Adrenal gland (tissue), 12 donors: Measurements from ENCODE around the gene RPS6KA2. TPM values are rescaled to one million over a fixed set of nuclear protein-coding genes. Genes with fewer than 3 reads are reported as not detected.

Experiments
- DNase-seq, 7 donors: peaks; one replicate each; pipeline ENCODE4 v3.0.0-alpha.2; 2019 to 2020
- H3K27ac ChIP-seq, 5 donors: fragments of 200-600 bp; sonication (generic) in 4 of 5; 1 replicate in 3 of 5; 2 replicates in 2 of 5; pipeline versions ENCODE4 v1.5.1 to v1.8.0; 2016 to 2020; ENCODE audit warnings: mild to moderate bottlenecking in 1 of 5
- H3K27me3 ChIP-seq: fragments of 200-600 bp; 2 replicates; pipeline ENCODE4 v1.8.0; 2021
- H3K36me3 ChIP-seq, 2 donors: fragments of 200-600 bp; replicated peaks in 1 of 2; 1 replicate in 1 of 2; 2 replicates in 1 of 2; pipeline versions ENCODE4 v1.5.1 to v1.8.0; 2018 to 2022
- H3K4me1 ChIP-seq, 2 donors: fragments of 200-600 bp; replicated peaks in 1 of 2; 1 replicate in 1 of 2; 2 replicates in 1 of 2; pipeline versions ENCODE4 v1.5.1 to v1.8.0; 2018 to 2021
- H3K4me3 ChIP-seq, 4 donors: fragments of 200-600 bp; sonication (generic) in 3 of 4; one replicate each; pipeline ENCODE4 v1.5.1; 2016 to 2018
- H3K9me3 ChIP-seq, 3 donors: fragments of 200-600 bp; sonication (generic) in 1 of 3; replicated peaks in 1 of 3; 1 replicate in 2 of 3; 2 replicates in 1 of 3; pipeline versions ENCODE4 v1.5.1 to v1.8.0; 2016 to 2021
- CTCF ChIP-seq, 6 experiments: fragments of 450-650 bp in 4 of 6; fragments of 200-600 bp in 2 of 6; sonication (generic) in 1 of 6; IDR thresholded peaks; 1 replicate in 5 of 6; 2 replicates in 1 of 6; pipeline versions ENCODE4 v1.5.1 to v1.8.0; 2016 to 2021; ENCODE audit warnings: antibody characterized with exemption in 6 of 6, mild to moderate bottlenecking in 2 of 6, moderate library complexity in 1 of 6
- POLR2A ChIP-seq, 2 donors: fragments of 450-650 bp; IDR thresholded peaks; one replicate each; pipeline ENCODE4 v1.6.1; 2017; ENCODE audit warnings: antibody characterized with exemption in 2 of 2, mild to moderate bottlenecking in 2 of 2, moderate library complexity in 1 of 2
- WGBS, 4 donors: extraction: QIAGEN DNeasy Blood & Tissue Kit in 2 of 4; methylation state at CpG; one replicate each; pipeline versions ENCODE4 v1.1.5 to v1.1.7; 2013 to 2017; 5-methylcytosine and 5-hydroxymethylcytosine counted together
- intact Hi-C, 2 donors: fragments of 100-400 bp; cut with DNase I; formaldehyde crosslinking; loops; one replicate each; pipeline versions ENCODE4 v1.14.1 to v1.15.0; 2022 to 2023
- polyA plus RNA-seq, 3 donors: library from polyadenylated mRNA; stranded (reverse); fragments of 200-250 nt in 2 of 3; fragments of 350-450 nt in 1 of 3; fragmentation: Illumina TruSeq in 1 of 3; extraction: RNeasy Lipid Tissue Mini Kit (QIAGEN cat#74804) in 1 of 3; gene quantifications; one replicate each; pipeline ENCODE4 v1.2.3, GENCODE V29; 2013 to 2014
- total RNA-seq, 9 donors: library from RNA; depleted of rRNA in 4 of 9; stranded (reverse); fragments of >200 nt in 4 of 9; fragments of 120-200 nt in 1 of 9; fragmentation: NEBNext Ultra II Directional in 1 of 9; extraction: Animal tissue kit (Norgen Biotek cat#: 25700) in 1 of 9; gene quantifications; one replicate each; pipeline versions ENCODE4 v1.1.0 to v1.2.4, GENCODE V29; 2013 to 2023
- donor health status: healthy with polysubstance abuse.
- donor health status: Bipolar disorder and iron deficiency.
- donor health status: DM: yes; HTN: yes; CAD: no.
- donor health status: DM: no; HTN: no; CAD: no.
- donor health status: DM: no; HTN: no; CAD: no.
- donor health status: DM: yes; HTN: yes; CAD: no.

The RPS6KA2 gene
- total and polyA plus RNA-seq, 12 donors, result 7.0 to 40.4 (median 26.2) TPM

DNA sequence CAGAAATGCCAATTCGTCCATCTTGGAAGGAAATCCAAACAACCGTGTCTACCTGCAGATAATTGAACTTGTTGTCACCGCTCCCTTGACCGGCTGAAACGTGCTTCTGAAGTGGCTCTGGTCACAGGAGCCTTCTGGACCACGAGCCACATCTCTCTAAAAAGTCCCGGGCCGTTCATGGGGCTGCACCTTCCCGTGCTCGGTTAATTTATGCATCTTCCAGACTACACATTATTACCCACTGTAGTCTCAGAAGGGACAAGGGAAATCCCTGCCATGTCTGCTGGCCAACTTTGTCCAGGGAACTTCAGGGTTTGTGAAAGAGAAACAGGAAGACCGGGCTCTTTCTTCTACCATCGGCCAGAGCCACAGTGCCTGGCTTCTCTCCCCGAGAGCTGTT, 180.9 kb downstream of the RPS6KA2 start:
- no peak overlapping the region for H3K4me3 ChIP-seq
- no peaks in the 10 kb centered on the region for H3K27me3 ChIP-seq
- 84 to 88% (median 86%) methylated on average over 13 of the region's 13 CpGs for WGBS, 4 donors
- H3K27ac ChIP-seq, result no peak overlapping the region
- no peaks in the 10 kb centered on the region for H3K36me3 ChIP-seq
- no peaks in the 10 kb centered on the region for H3K4me1 ChIP-seq
- TF ChIP-seq POLR2A (IDR thresholded peaks at IDR 0.05) (no peak), CTCF (IDR thresholded peaks at IDR 0.05) (no peak)
- DNase-seq, result no peak
- H3K9me3 ChIP-seq, result no peaks in the 10 kb centered on the region
- intact Hi-C loops, result no loop called here

- Histone ChIP-seq H3K27ac (no peak overlapping the region), H3K27me3 (no peaks in the 10 kb centered on the region), H3K9me3 (no peaks in the 10 kb centered on the region), H3K4me3 (no peak overlapping the region), H3K4me1 (no peaks in the 10 kb centered on the region), H3K36me3 (no peaks in the 10 kb centered on the region)
- no peak for TF ChIP-seq CTCF (IDR thresholded peaks at IDR 0.05)
- no peak for DNase-seq
- intact Hi-C loops, result no loop called here
- whole genome bisulfite sequencing, 4 donors, result 92 to 94% (median 93%) methylated on average over 15 of the region's 15 CpGs
Observed at GRCh38 chr6:166444446-166444845, 182.6 kb downstream of the RPS6KA2 start.

DNA sequence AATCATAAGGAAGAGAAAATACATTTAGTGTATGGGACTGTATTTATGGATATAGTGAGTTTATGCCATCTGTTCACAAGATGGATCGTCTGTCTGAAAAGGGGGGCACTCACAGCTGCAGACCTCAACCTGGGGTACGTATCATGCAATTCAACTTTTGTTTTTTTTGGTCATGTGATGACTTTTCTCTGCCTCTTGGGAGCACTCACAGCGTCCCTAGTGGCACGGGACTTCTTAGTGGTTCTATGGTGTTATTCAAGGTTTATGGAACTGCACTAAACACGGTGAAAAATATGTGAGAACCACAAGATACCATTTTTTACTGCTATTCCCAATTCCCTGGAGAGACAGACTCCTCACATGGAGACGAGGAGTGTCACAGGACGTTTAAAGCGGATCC, 183.9 kb downstream of the RPS6KA2 start:
- DNase-seq, result no peak
- H3K9me3 ChIP-seq, result no peaks in the 10 kb centered on the region
- WGBS, 4 donors, result 85 to 88% (median 86%) methylated on average over 8 of the region's 8 CpGs
- intact Hi-C loops, result no loop called here
- H3K27me3 ChIP-seq, result no peaks in the 10 kb centered on the region
- no peaks in the 10 kb centered on the region for H3K4me1 ChIP-seq
- H3K27ac ChIP-seq, result no peak overlapping the region
- H3K36me3 ChIP-seq, result no peaks in the 10 kb centered on the region
- TF ChIP-seq POLR2A (IDR thresholded peaks at IDR 0.05), result no peak
- no peak for TF ChIP-seq CTCF (IDR thresholded peaks at IDR 0.05)
- no peak overlapping the region for H3K4me3 ChIP-seq

GRCh38 chr6:166442131-166442685, 184.8 kb downstream of the RPS6KA2 start:
- H3K4me3 ChIP-seq, result no peak overlapping the region
- WGBS, 4 donors, result 77 to 82% (median 80%) methylated on average over 14 to 18 of the region's 18 CpGs
- H3K36me3 ChIP-seq, result no peaks in the 10 kb centered on the region
- H3K27ac ChIP-seq, result no peak overlapping the region
- no peaks in the 10 kb centered on the region for H3K9me3 ChIP-seq
- no peaks in the 10 kb centered on the region for H3K4me1 ChIP-seq
- DNase-seq, result no peak
- TF ChIP-seq POLR2A (IDR thresholded peaks at IDR 0.05), result no peak
- no peak for TF ChIP-seq CTCF (IDR thresholded peaks at IDR 0.05)
- intact Hi-C loops, result no loop called here
- no peaks in the 10 kb centered on the region for H3K27me3 ChIP-seq
